Measurements from ENCODE around the gene NRG2. TPM values are rescaled to one million over a fixed set of nuclear protein-coding genes. Genes with fewer than 3 reads are reported as not detected.

The NRG2 gene
- total and polyA plus RNA-seq, 12 donors: 1.8 to 16.7 (median 8.4) TPM

DNA sequence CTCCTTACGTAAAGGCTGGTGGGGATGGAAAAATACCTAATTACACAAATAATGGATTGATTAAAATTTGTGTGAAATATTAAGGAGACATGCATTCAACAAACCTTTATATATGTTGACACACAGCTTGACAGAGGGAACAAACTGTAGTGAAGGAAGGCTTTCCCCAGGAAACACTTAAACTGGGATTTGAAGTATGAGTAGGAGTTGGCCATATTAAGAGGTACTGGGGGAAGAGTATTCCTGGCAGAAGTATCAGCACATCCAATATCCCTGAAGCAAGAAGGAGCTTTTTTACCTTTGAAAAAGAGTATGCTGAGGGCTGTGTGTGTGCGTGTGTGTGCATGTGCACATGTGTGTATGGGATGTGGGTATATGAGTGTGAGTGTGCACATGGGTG lies 136.4 kb downstream of the NRG2 start:
- DNase-seq: no peak
- Histone ChIP-seq H3K4me1 (replicated peaks in 1 of 2) (peaks cover 7 to 18% of the 10 kb centered on the region in 2 donors), H3K27ac (no peak overlapping the region), H3K27me3 (no peaks in the 10 kb centered on the region), H3K4me3 (no peak overlapping the region), H3K9me3 (replicated peaks in 1 of 3) (no peaks in the 10 kb centered on the region), H3K36me3 (replicated peaks in 1 of 2) (no peaks in the 10 kb centered on the region)
- intact Hi-C loops (cut with DNase I): no loop called here
- TF ChIP-seq POLR2A (IDR thresholded peaks at IDR 0.05): no peak
- TF ChIP-seq, protein P1, sequence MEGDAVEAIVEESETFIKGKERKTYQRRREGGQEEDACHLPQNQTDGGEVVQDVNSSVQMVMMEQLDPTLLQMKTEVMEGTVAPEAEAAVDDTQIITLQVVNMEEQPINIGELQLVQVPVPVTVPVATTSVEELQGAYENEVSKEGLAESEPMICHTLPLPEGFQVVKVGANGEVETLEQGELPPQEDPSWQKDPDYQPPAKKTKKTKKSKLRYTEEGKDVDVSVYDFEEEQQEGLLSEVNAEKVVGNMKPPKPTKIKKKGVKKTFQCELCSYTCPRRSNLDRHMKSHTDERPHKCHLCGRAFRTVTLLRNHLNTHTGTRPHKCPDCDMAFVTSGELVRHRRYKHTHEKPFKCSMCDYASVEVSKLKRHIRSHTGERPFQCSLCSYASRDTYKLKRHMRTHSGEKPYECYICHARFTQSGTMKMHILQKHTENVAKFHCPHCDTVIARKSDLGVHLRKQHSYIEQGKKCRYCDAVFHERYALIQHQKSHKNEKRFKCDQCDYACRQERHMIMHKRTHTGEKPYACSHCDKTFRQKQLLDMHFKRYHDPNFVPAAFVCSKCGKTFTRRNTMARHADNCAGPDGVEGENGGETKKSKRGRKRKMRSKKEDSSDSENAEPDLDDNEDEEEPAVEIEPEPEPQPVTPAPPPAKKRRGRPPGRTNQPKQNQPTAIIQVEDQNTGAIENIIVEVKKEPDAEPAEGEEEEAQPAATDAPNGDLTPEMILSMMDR (IDR thresholded peaks at IDR 0.05): no peak
- WGBS, 4 donors: 81 to 100% (median 98%) methylated on average over 2 of the region's 2 CpGs

DNA sequence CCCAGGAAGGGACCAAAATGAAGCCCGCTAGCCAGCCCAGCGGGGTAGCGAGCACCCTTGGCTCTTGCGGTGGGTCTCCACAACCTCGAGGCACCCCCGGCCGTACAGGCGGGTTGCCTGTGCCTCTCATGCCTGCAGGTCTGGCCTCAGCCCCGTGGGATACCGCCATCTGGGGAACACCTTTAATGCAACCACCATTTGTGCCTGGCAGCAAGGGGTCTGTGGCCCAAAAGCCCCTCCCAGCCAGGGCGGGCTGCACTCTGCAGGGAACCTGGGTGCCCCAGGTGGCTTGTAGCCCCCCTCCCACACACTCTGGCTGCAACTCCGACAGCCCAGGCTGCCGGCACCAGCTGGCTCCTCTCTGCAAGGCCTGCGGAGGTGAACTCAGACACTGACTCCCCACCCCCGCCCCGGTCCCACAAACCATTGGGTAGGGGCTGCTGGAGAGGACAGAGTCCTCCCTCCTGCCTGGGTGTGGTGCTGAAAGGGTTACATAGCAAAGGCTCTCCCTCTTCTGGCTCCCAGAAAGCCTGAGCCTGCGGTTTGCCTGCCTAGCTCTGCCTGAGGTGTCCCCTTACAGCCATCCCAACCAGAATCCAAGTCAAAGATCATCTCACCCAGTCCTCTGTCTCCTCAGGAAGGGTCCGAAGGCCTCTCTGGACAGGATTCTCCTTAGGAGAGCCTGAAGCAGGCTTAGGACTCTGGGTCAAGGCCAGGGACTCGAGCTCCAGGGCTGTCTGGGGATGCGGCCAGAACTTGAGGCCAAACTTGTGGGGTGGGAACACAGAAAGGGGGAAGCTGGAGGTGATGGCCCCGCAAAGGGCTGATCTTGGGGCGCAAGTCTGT lies 138.1 kb downstream of the NRG2 start:
- H3K4me3 ChIP-seq: peak overlapping the region in 1 of 4 donors; percentile 59
- TF ChIP-seq, protein P1 (IDR thresholded peaks at IDR 0.05): no peak
- no peak for TF ChIP-seq POLR2A (IDR thresholded peaks at IDR 0.05)
- no peaks in the 10 kb centered on the region for H3K36me3 ChIP-seq (replicated peaks in 1 of 2)
- 42 to 71% (median 48%) methylated on average over 4 to 22 of the region's 22 CpGs for WGBS, 4 donors
- DNase-seq: no peak
- no peaks in the 10 kb centered on the region for H3K9me3 ChIP-seq (replicated peaks in 1 of 3)
- no peaks in the 10 kb centered on the region for H3K27me3 ChIP-seq
- intact Hi-C loops (cut with DNase I): no loop called here
- peaks cover 7 to 18% of the 10 kb centered on the region in 2 donors for H3K4me1 ChIP-seq (replicated peaks in 1 of 2)
- H3K27ac ChIP-seq: no peak overlapping the region

DNA sequence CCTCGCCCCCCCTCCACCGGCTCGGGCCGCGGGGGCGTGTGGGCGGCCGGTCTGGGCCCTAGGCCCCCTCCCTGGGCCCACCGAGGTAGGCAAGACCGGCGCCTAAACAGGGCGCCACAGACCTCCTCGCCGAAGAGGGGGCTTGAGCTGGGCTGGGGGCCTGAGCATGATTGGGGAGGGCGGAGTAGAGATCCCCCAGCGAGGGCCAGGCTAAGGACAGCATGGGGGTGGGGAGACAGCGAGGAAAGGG lies 138.6 kb downstream of the NRG2 start:
- no peak overlapping the region for H3K27ac ChIP-seq
- H3K4me3 ChIP-seq: peak overlapping the region in 2 of 4 donors; percentile 37 to 59
- H3K4me1 ChIP-seq (replicated peaks in 1 of 2): peaks cover 7 to 18% of the 10 kb centered on the region in 2 donors
- H3K9me3 ChIP-seq (replicated peaks in 1 of 3): no peaks in the 10 kb centered on the region
- 0 to 10% (median 6%) methylated on average over 3 to 17 of the region's 17 CpGs for WGBS, 4 donors
- no peak for DNase-seq
- intact Hi-C loops (cut with DNase I): no loop called here
- no peaks in the 10 kb centered on the region for H3K36me3 ChIP-seq (replicated peaks in 1 of 2)
- H3K27me3 ChIP-seq: no peaks in the 10 kb centered on the region
- no peak for TF ChIP-seq POLR2A (IDR thresholded peaks at IDR 0.05)
- TF ChIP-seq, protein P1 (IDR thresholded peaks at IDR 0.05): no peak

DNA sequence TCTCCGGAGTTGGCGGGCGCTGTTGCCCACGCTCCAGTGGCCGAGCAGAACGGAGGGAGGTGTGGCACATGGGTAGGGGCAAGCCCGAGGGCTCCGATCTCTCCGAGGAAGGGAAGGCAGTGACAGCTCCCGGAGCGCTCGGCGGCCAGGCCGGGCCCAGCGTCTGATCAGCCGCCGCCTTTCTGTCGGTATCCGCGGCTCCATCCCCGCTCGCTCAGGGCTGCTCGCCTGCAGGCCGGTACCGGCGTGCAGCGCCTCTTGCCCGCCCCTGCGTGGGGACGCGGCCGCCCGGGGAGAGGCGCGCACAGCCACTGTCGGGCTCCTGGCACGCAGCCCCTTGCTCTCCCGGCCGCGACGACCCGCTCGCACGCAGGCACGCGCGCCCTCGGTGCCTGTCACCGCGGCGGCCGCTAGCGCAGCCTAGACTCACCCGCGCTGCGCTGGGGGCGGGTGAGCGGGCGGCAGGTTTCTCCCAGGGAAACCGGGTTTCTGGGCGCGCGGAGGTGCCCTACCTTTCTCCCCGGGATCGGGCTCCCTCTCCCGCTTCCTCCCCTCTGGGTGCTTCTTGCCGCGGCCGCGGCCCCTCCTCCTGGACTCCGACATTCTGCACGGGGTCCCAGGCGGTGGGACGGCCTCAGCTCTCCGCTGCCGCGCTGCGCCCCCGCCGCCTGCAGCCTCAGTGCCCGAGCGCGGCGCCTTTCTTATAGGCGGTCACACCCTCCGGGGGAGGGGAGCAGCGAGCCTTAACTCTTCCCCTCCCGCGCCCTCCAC lies 139.1 kb downstream of the NRG2 start:
- Histone ChIP-seq H3K4me3 (peak overlapping the region in 2 of 4 donors; percentile 37 to 59), H3K27ac (no peak overlapping the region), H3K27me3 (no peaks in the 10 kb centered on the region), H3K36me3 (replicated peaks in 1 of 2) (no peaks in the 10 kb centered on the region), H3K9me3 (replicated peaks in 1 of 3) (no peaks in the 10 kb centered on the region), H3K4me1 (replicated peaks in 1 of 2) (peaks cover 7 to 18% of the 10 kb centered on the region in 2 donors)
- intact Hi-C loops (cut with DNase I): no loop called here
- TF ChIP-seq, protein P1 (IDR thresholded peaks at IDR 0.05): no peak
- peak in 3 of 7 donors; percentile 33 to 42 (median 33) for DNase-seq
- 3 to 8% (median 3%) methylated on average over 8 to 89 of the region's 89 CpGs; no CpG with 5 or more reads in 1 of the 4 donors for WGBS, 4 donors

All from adrenal gland (tissue), 12 donors.